HEK293T (cell line): ENCODE data around the gene FAM120A.

Experiments used
- FOXA1 ChIP-seq: fragments of 450-650 bp; IDR thresholded peaks from 2 replicates; pipeline ENCODE4 v1.6.1; 2016; ENCODE audit warnings: mild to moderate bottlenecking
- FOXK2 ChIP-seq: fragments of 450-650 bp; IDR thresholded peaks from 2 replicates; pipeline ENCODE4 v1.6.1; 2016; ENCODE audit warnings: mild to moderate bottlenecking
- FOXM1 ChIP-seq: fragments of 450-650 bp; IDR thresholded peaks from 2 replicates; pipeline ENCODE4 v1.6.1; 2017; ENCODE audit warnings: mild to moderate bottlenecking, borderline replicate concordance
- LEF1 ChIP-seq: fragments of 450-650 bp; IDR thresholded peaks from 2 replicates; pipeline ENCODE4 v1.6.1; 2017; ENCODE audit warnings: mild to moderate bottlenecking, borderline replicate concordance
- SP1 ChIP-seq: fragments of 450-650 bp; IDR thresholded peaks from 2 replicates; pipeline ENCODE4 v1.6.1; 2017
- TF ChIP-seq, protein P1 (sequence below): fragments of 450-650 bp; IDR thresholded peaks from 2 replicates; pipeline ENCODE4 v1.6.1; 2016

DNA sequence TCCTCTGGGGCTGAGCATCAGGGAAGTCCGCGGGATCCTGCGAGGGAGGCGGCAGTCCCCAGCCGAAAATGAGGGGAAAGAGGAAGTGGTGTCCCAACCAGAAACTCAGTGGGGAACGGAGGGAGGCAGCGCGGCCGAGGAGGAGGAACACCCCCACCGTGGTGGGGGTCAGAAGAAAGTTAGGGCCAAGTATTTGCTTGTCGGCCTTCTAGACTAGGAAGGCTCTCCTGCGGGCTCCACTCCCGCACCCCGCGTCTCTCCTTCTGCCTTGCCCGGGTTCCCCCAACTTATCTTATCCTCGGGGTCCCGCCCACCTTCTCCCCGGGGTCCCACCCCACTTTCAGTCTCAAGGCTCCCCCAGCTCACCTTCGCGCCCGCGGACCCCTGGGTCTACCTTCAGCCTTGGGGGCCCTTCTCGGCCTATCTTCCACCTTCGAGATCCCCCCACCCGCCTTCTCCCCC is 124.3 kb downstream of the FAM120A start:
- TF ChIP-seq SP1 = no peak
- no peak for TF ChIP-seq FOXK2
- TF ChIP-seq FOXA1 = no peak
- TF ChIP-seq, protein P1, sequence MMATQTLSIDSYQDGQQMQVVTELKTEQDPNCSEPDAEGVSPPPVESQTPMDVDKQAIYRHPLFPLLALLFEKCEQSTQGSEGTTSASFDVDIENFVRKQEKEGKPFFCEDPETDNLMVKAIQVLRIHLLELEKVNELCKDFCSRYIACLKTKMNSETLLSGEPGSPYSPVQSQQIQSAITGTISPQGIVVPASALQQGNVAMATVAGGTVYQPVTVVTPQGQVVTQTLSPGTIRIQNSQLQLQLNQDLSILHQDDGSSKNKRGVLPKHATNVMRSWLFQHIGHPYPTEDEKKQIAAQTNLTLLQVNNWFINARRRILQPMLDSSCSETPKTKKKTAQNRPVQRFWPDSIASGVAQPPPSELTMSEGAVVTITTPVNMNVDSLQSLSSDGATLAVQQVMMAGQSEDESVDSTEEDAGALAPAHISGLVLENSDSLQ = no peak
- TF ChIP-seq LEF1 = no peak
- no peak for TF ChIP-seq FOXM1
